D721Med (cell line): ENCODE data around the gene ISY1.

Experiments used
- DNase-seq: peaks from one replicate; pipeline ENCODE4 v3.0.0; 2011; ENCODE audit warnings: low spot score; ENCODE audit not compliant: insufficient read length
- FAIRE-seq: peaks from 2 replicates; lab custom pipeline; 2011; peaks lifted over from hg19 to GRCh38; lab: Jason Lieb, UNC
- TF ChIP-seq, protein P1 (sequence below): IDR thresholded peaks from 2 replicates; pipeline ENCODE4 v1.5.1; 2012; ENCODE audit warnings: mild to moderate bottlenecking, control low read depth; ENCODE audit not compliant: insufficient read depth; ENCODE audit errors: missing control alignments

Gene ISY1

GRCh38 chr3:129106320-129106719 lies 54.5 kb downstream of the ISY1 start:
- DNase-seq: no peak
- FAIRE-seq: no peak
- TF ChIP-seq, protein P1, sequence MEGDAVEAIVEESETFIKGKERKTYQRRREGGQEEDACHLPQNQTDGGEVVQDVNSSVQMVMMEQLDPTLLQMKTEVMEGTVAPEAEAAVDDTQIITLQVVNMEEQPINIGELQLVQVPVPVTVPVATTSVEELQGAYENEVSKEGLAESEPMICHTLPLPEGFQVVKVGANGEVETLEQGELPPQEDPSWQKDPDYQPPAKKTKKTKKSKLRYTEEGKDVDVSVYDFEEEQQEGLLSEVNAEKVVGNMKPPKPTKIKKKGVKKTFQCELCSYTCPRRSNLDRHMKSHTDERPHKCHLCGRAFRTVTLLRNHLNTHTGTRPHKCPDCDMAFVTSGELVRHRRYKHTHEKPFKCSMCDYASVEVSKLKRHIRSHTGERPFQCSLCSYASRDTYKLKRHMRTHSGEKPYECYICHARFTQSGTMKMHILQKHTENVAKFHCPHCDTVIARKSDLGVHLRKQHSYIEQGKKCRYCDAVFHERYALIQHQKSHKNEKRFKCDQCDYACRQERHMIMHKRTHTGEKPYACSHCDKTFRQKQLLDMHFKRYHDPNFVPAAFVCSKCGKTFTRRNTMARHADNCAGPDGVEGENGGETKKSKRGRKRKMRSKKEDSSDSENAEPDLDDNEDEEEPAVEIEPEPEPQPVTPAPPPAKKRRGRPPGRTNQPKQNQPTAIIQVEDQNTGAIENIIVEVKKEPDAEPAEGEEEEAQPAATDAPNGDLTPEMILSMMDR: no peak

GRCh38 chr3:129105862-129106261 lies 55.0 kb downstream of the ISY1 start:
- TF ChIP-seq, protein P1: no peak
- FAIRE-seq (no peak), DNase-seq (no peak)

GRCh38 chr3:129104498-129105079 lies 56.3 kb downstream of the ISY1 start:
- FAIRE-seq: peak; percentile 80
- peak; percentile 52 for DNase-seq
- TF ChIP-seq, protein P1: no peak

- DNase-seq (no peak), FAIRE-seq (no peak)
- TF ChIP-seq, protein P1: no peak
Measured at GRCh38 chr3:129104051-129104450, 56.8 kb downstream of the ISY1 start.

- FAIRE-seq: no peak
- no peak for DNase-seq
- TF ChIP-seq, protein P1: no peak
Measured at GRCh38 chr3:129103296-129103695, 57.6 kb downstream of the ISY1 start.

- DNase-seq (no peak), FAIRE-seq (no peak)
- TF ChIP-seq, protein P1: no peak
Measured at GRCh38 chr3:129101370-129102138, 59.3 kb downstream of the ISY1 start.

DNA sequence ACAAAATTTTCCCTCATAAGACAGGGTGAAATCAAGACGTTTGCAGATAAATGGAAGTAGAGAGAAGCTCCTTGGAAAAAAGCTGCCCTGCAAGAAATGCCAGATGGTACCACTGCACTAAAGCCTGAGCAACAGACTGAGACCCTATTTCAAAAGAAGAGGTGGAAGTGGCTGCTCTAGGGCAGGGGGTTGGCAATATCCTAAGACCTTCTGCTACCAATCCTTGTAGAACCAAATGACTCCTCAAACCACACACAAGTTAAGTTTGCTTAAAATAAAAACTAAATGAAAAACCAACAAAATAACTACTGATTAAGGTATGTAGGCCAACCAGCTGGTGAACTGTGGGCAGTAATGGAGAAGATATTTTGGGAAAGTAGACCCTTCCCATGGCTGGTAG lies 60.6 kb downstream of the ISY1 start:
- FAIRE-seq (no peak), DNase-seq (no peak)

More for the DNA sequence above, 60.6 kb downstream of the ISY1 start:
- TF ChIP-seq, protein P1: no peak
